Activated naive CD8-positive, alpha-beta T cell treated with anti-CD3 and anti-CD28 coated beads, Interleukin-2, amount 10 ng/mL, durations not matched to agents 7 days and 5 days (primary cell): ENCODE data around the gene AIFM3. TPM values are rescaled to one million over a fixed set of nuclear protein-coding genes. Genes with fewer than 3 reads are reported as not detected.

Experiments used
- ATAC-seq: fragments of 150-1000 bp; cut with Tn5 transposase; one replicate; pipeline ENCODE4 v1.10.0; 2021; ENCODE audit warnings: low read depth, moderate library complexity
- POLR2A ChIA-PET: fragments of 350-600 bp; sonication (Branson Sonifier 250); formaldehyde crosslinking; loops from one replicate; lab custom pipeline; 2021; ENCODE audit warnings: antibody characterized with exemption; lab: Charles Lee
- DNase-seq: peaks from one replicate; pipeline ENCODE4 v3.0.0; 2021
- H3K27ac Mint-ChIP-seq: one replicate; pipeline ENCODE4 v1.8.0; 2022; ENCODE audit warnings: mild to moderate bottlenecking, mixed read lengths
- H3K27me3 Mint-ChIP-seq: one replicate; pipeline ENCODE4 v1.8.0; 2022; ENCODE audit warnings: mild to moderate bottlenecking, moderate library complexity, mixed read lengths
- H3K36me3 Mint-ChIP-seq: one replicate; pipeline ENCODE4 v1.8.0; 2021; ENCODE audit warnings: mild to moderate bottlenecking, mixed read lengths
- H3K4me1 Mint-ChIP-seq: one replicate; pipeline ENCODE4 v1.8.0; 2021; ENCODE audit warnings: mixed read lengths
- H3K4me3 Mint-ChIP-seq: one replicate; pipeline ENCODE4 v1.8.0; 2022; ENCODE audit warnings: mild to moderate bottlenecking, moderate library complexity, mixed read lengths
- H3K9me3 Mint-ChIP-seq: one replicate; pipeline ENCODE4 v1.8.0; 2021; ENCODE audit warnings: mixed read lengths
- total RNA-seq, 2 experiments: library from RNA; stranded (reverse); gene quantifications; one replicate each; pipeline ENCODE4 v1.2.3, GENCODE V29; 2021

The AIFM3 gene
- total RNA-seq, 2 experiments from 2014 or later, result 0.37 to 0.94 TPM

DNA sequence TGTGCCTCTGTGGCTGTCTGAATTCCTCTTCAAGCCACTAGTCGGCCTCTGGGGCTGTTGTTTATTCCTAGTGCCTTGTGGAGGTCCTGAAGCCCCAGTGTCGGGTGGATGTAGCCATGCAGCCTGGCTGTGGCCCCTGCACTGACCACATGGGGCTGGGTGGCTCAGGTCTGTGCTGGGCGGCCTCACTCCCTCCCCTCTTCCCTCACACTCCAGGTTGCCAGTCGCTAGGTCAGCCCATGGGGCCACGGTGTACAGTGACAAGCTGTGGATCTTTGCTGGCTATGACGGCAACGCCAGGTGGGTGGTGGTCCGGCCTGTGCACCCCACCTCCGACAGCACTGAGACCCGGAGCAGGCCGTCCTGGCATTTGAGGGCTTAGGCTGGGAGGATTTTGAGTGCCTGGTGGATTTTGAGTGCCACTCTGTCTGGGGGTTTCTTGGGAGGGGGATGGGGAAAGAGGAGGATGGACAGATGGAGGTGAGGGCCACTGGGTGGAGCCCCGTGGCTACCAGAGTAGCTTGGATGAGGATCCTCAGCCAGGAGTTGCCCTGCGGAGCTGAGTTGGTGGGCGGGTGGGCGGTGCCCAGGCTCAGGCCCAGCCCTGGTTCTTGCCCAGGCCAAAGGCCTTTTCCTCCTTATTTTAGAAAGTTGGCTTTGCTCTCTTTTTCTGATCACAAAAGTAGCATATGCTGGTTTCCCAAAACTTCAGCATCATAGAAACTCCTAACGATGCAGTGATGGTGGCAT lies 21.7 kb downstream of the AIFM3 start:
- POLR2A ChIA-PET, result interaction anchor here (1.4 kb wide), 1 partner anchor 11 kb away, joined by 4 read pairs; no protein-coding TSS in a partner anchor
- Mint-ChIP-seq H3K27ac (no peak overlapping the region), H3K4me1 (peaks cover 5% of the 10 kb centered on the region), H3K36me3 (peaks cover 5% of the 10 kb centered on the region), H3K4me3 (no peak overlapping the region), H3K27me3 (no peaks in the 10 kb centered on the region), H3K9me3 (no peaks in the 10 kb centered on the region)
- DNase-seq (no peak), ATAC-seq (no peak)

DNA sequence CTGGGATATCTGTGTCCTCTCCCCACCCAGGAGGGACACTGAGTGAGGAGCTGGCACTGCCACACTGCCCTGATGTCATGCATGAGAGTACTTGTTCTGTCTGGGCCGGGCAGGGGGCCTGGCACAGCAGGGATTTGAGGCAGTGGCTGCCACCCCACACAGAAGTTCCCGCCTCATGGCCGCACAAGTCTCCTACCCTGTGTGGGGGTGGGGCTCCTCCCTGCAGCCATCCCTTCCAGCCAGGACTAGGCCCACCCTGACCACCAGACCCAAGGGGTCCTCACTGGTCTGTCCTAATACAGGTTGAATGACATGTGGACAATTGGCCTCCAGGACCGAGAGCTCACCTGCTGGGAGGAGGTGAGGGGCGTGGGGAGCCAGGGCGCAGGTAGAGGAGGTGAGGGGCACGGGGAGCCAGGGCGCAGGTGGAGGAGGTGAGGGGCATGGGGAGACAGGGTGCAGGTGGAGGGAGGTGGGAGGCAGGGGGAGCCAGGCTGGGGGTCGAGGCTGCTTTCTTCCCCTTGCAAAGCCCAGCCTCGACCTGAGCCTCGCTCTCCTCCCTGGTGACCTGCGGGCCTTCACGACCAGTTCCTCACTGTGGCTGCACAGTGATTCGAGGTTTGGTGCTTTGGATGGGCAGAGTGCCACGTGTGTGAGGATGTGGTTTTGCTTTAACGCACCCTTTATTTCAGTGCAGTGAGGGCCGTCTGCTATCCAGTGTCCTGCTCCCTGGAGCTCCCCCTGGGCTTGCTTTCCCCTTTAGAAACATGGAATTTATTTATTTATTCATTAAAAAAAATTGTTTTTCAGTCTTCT lies 22.5 kb downstream of the AIFM3 start:
- H3K36me3 Mint-ChIP-seq, result peaks cover 4% of the 10 kb centered on the region
- no peaks in the 10 kb centered on the region for H3K9me3 Mint-ChIP-seq
- H3K27me3 Mint-ChIP-seq, result no peaks in the 10 kb centered on the region
- POLR2A ChIA-PET, result interaction anchor here (1.0 to 1.4 kb wide), 2 partner anchors 10 to 13 kb away, joined by 3 to 4 read pairs; partner anchors contain the start of gene THAP7
- DNase-seq (no peak), ATAC-seq (no peak)
- H3K4me3 Mint-ChIP-seq, result no peak overlapping the region
- H3K27ac Mint-ChIP-seq, result no peak overlapping the region
- H3K4me1 Mint-ChIP-seq, result peaks cover 2% of the 10 kb centered on the region

DNA sequence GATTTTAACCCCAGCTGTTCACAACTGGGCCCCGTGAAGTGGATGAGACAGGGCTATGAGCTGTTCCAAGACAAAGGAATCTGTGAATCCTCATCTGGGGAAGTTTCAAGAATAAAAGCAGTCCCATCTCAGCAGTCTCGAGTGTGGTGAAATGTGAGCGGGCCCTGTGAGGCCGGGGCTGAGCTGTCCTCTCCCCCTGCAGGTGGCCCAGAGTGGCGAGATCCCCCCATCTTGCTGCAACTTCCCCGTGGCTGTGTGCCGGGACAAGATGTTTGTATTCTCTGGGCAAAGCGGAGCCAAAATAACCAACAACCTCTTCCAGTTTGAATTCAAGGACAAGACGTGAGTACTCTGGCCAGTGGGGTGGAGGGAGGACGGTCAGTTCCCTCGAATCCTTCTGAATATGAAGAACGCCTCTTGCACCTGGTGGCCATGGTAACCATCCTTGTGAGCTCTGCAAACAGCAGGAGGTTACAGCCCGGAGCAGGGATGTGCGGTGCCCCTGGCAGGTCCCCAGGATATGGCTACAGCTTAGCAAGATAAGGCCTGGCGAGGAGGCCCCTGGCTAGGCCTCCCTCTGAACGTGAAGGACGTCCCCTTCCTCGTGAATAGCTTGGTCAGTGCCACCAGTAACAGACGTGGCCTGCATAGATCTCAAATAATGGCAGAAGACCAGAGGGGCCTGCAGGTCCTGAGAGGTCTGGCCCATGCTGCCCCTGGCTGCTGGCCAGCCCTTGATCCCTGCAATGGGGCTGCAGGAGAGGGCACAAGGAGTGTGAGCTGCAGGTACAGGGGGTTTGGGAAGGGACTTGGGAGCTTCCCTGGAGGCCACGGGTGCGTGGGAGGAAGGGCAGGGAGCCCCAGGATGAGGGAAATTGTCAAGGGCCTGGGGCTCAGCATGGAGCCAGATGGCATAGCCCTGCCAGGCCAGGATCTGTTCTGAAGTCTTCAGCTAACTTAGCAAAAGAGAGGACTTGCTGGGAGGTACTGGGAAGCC lies 23.4 kb downstream of the AIFM3 start:
- no peak for ATAC-seq
- Mint-ChIP-seq H3K4me1 (peaks cover 2% of the 10 kb centered on the region), H3K9me3 (no peaks in the 10 kb centered on the region), H3K36me3 (peaks cover 4% of the 10 kb centered on the region), H3K27me3 (no peaks in the 10 kb centered on the region), H3K27ac (peak overlapping the region; percentile 43), H3K4me3 (no peak overlapping the region)
- POLR2A ChIA-PET, result interaction anchor here (0.9 to 2.1 kb wide), 4 partner anchors 8 to 12 kb away, joined by 3 to 9 read pairs (median 4); partner anchors contain the start of genes LZTR1 and THAP7
- no peak for DNase-seq

DNA sequence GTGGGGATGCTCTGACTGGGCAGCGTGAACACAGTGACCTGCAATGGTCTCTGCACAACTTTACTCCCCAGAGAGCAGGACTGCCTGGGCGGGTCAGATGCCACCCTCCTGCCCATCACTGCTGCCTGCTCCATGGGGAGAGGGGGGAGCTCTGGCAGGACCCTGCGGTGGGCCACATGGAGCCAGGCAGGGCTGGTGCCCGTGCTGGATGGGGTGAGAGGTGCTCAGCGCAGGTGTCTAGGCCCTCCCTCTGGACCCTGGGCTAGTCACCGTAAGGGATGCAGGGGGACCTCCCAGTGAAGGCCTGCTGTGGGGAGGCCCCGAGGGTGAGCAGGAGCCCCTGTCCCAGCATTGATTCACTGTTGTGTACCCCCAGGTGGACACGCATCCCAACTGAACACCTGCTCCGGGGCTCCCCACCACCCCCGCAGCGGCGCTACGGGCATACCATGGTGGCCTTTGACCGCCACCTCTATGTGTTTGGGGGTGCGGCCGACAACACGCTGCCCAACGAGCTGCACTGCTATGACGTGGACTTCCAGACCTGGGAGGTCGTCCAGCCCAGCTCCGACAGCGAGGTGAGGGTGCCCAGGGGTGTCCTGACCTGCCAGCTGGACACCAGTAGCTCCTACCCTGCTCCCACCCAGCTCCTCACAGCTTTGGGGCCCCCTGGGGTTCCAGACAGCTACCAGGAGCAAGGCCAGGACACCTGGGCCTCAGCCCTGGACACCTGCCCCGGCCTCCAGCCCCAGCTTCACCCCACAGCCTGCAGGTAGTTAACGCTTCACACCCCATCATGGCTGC lies 24.4 kb downstream of the AIFM3 start:
- POLR2A ChIA-PET, result interaction anchor here (2.1 kb wide), 1 partner anchor 9 kb away, joined by 9 read pairs; the partner anchor contains the start of gene LZTR1
- H3K9me3 Mint-ChIP-seq, result no peaks in the 10 kb centered on the region
- ATAC-seq, result no peak
- no peak for DNase-seq
- H3K36me3 Mint-ChIP-seq, result peaks cover 2% of the 10 kb centered on the region
- H3K27me3 Mint-ChIP-seq, result no peaks in the 10 kb centered on the region
- peaks cover 2% of the 10 kb centered on the region for H3K4me1 Mint-ChIP-seq
- no peak overlapping the region for H3K4me3 Mint-ChIP-seq
- no peak overlapping the region for H3K27ac Mint-ChIP-seq

DNA sequence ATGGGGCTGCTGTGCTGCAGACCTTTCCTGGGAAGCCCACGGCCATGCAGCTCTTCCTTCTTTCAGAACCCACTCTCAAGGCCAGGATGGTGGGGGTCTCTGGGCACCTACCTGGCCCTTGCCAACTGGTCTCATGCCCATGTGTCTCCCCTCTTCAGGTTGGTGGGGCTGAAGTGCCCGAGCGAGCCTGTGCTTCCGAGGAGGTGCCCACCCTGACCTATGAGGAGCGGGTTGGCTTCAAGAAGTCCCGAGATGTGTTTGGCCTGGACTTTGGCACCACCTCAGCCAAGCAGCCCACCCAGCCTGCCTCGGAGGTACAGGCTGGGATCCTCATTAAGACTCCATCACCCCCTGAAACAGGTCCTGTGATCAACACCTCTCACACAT lies 25.0 kb downstream of the AIFM3 start:
- Mint-ChIP-seq H3K27ac (no peak overlapping the region), H3K4me3 (no peak overlapping the region), H3K27me3 (no peaks in the 10 kb centered on the region), H3K9me3 (no peaks in the 10 kb centered on the region), H3K4me1 (peaks cover 2% of the 10 kb centered on the region), H3K36me3 (no peaks in the 10 kb centered on the region)
- no peak for DNase-seq
- POLR2A ChIA-PET, result interaction anchor here (2.1 kb wide), 1 partner anchor 10 kb away, joined by 9 read pairs; the partner anchor contains the start of gene LZTR1
- ATAC-seq, result no peak

DNA sequence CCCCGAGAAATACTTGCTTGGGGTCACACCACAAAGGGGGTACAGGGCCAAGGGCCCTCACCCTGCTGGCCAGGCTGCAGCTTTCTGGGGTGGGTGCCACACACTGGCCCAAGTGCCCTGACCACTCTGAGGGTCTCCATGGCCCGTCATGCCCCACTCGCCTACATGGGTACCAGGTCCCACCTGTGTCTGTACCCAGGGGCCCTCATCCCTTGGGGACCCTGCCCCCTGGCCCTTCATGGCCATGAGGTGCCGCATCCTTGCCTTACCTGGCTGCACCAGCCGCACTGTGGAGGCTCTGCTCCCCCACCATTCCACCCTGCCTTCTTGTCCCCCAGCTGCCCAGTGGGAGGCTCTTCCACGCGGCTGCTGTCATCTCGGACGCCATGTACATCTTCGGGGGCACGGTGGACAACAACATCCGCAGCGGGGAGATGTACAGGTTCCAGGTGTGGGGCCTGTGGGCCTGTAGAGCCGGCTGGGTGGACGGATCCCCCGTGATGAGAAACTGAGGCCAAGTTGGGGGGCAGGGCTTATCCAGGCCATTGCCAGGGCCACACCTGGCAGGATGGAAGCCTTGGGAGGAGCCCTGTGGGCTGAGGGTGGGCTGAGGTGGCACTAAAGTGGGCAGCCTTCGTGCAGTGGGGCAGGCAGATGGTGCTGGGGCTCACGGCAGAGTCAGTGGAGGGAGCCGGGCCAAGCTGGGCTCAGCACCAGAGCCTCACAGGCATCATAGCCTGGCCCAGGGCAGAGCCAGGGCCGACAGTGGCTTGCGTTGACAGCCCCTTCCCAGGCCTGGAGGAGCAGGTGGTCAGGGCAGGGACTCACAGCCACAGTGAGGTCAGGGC lies 25.6 kb downstream of the AIFM3 start:
- no peaks in the 10 kb centered on the region for H3K9me3 Mint-ChIP-seq
- H3K4me1 Mint-ChIP-seq, result peaks cover 2% of the 10 kb centered on the region
- no peaks in the 10 kb centered on the region for H3K36me3 Mint-ChIP-seq
- H3K4me3 Mint-ChIP-seq, result no peak overlapping the region
- DNase-seq, result no peak
- no peak overlapping the region for H3K27ac Mint-ChIP-seq
- ATAC-seq, result no peak
- no peaks in the 10 kb centered on the region for H3K27me3 Mint-ChIP-seq
- POLR2A ChIA-PET, result no interaction called here

DNA sequence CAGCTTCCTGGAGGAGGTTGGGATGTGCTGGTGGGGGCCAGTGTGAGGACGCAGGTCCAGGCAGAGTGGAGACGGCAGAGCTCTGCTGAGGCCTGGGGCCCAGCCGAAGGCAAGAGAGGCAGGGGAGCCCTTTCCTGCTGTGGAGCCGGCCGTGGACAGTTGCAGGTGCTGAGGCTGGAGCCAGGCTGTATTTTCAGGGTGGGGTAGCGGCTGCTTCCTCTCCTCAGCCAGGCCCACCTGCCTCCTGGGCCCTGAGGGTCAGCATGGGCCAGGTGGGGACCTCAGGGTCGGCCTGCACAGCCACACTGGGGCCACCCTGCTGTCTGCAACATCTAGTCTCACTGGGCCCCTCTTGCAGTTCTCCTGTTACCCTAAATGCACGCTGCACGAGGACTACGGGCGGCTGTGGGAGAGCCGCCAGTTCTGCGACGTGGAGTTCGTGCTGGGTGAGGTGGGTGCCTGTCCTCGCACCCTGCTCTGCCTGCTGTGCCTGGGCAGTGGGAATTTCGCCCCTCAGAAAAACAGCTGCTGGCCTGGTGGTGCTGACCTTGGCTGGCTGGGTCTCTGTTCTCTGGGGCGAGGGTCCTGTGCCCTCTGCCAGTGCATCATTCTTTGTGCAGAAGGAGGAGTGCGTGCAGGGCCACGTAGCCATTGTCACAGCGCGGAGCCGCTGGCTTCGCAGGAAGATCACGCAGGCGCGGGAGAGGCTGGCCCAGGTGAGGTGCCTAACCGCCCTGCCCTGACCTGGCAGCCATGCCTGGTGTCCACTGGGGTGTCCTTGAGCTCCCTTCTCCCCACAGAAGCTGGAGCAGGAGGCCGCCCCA lies 26.5 kb downstream of the AIFM3 start:
- POLR2A ChIA-PET, result no interaction called here
- Mint-ChIP-seq H3K36me3 (no peaks in the 10 kb centered on the region), H3K9me3 (no peaks in the 10 kb centered on the region), H3K27me3 (no peaks in the 10 kb centered on the region), H3K27ac (no peak overlapping the region), H3K4me3 (no peak overlapping the region), H3K4me1 (peaks cover 2% of the 10 kb centered on the region)
- DNase-seq, result no peak
- no peak for ATAC-seq

DNA sequence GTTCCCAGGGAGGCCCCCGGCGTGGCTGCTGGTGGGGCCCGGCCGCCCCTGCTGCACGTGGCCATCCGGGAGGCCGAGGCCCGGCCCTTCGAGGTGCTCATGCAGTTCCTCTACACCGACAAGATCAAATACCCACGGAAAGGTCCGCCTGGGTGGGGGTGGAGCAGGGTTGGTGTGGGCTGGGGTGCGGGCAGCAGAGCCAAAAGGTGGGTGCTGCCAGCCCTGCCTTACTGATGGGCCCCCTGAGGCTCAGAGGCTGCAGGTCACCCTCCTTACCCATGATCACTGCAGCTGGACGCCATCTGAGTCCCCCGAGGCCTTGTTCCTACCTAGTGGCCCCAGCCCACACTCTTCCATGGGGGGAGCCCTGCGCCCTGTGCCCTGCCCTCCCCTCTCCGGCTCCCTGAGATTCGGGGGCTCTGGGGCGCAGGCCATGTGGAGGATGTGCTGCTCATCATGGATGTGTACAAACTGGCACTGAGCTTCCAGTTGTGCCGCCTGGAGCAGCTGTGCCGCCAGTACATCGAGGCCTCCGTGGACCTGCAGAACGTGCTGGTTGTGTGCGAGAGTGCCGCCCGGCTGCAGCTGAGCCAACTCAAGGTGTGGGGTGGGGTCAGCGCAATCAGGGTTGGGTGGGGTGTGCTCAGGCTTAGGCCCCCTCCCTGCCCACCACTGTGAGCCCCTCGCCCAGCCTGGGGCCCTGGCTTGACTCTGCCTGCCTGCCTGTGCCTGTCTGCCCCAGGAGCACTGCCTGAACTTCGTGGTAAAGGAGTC lies 27.3 kb downstream of the AIFM3 start:
- ATAC-seq (no peak), DNase-seq (no peak)
- POLR2A ChIA-PET, result no interaction called here
- Mint-ChIP-seq H3K36me3 (no peaks in the 10 kb centered on the region), H3K4me3 (no peak overlapping the region), H3K27ac (no peak overlapping the region), H3K27me3 (no peaks in the 10 kb centered on the region), H3K4me1 (peaks cover 5% of the 10 kb centered on the region), H3K9me3 (no peaks in the 10 kb centered on the region)

DNA sequence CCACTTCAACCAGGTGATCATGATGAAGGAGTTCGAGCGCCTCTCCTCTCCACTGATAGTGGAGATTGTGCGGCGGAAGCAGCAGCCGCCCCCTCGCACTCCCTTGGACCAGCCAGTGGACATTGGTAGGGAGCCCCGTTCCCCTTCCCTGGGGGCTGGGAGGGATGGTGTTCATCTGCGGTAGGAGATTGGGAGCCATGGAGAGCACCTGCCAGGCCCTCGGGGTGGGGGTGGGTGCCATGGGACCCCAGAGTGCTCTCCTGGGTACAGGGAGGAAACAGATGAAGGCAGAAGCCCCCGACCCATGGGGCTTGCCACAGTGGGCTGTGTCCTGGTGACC lies 27.8 kb downstream of the AIFM3 start:
- no peaks in the 10 kb centered on the region for H3K36me3 Mint-ChIP-seq
- POLR2A ChIA-PET, result no interaction called here

DNA sequence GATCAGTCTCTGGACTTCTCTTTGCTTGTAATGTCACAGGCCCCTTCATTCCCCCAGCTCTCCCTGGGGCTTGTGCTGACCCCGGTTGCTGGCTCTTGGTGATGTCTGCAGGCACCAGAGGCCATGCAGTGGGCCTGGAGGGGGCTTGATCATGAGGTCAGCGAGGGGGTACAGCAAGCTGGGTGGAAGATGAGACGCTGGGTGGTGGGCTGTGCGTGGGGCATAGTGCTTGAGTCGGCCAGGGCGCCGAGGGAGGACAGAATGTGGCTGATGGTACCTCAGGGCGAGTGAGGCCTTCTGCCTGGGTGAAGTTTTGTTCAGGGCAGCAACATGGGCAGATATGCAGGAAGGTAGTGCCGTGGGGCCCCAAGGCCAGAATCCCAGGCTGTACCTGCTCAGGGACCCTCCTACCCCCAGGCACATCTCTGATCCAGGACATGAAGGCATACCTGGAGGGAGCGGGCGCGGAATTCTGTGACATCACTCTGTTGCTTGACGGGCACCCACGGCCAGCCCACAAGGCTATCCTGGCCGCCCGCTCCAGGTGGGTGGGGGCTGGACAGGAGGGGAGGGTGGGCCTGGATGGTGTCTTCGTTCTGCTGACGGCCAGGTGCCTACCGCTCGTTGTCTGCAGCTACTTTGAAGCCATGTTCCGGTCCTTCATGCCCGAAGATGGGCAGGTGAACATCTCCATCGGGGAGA lies 28.4 kb downstream of the AIFM3 start:
- Mint-ChIP-seq H3K4me3 (no peak overlapping the region), H3K27ac (no peak overlapping the region), H3K27me3 (no peaks in the 10 kb centered on the region), H3K36me3 (no peaks in the 10 kb centered on the region), H3K9me3 (no peaks in the 10 kb centered on the region), H3K4me1 (peaks cover 7% of the 10 kb centered on the region)
- ATAC-seq, result no peak
- POLR2A ChIA-PET, result no interaction called here
- no peak for DNase-seq

More for the DNA sequence above, 27.8 kb downstream of the AIFM3 start:
- ATAC-seq (no peak), DNase-seq (no peak)
- Mint-ChIP-seq H3K27me3 (no peaks in the 10 kb centered on the region), H3K9me3 (no peaks in the 10 kb centered on the region), H3K4me1 (peaks cover 5% of the 10 kb centered on the region), H3K4me3 (no peak overlapping the region), H3K27ac (no peak overlapping the region)
